H1 (cell line): Measurements from ENCODE around the gene RAD54L. TPM values are rescaled to one million over a fixed set of nuclear protein-coding genes. Genes with fewer than 3 reads are reported as not detected.

ENCODE experiments used
- CTCF ChIA-PET: fragments of 300-600 bp; sonication (Branson Sonifier 250); formaldehyde crosslinking; loops from one replicate; lab custom pipeline; 2021; ENCODE audit not compliant: partially characterized antibody; lab: Charles Lee
- POLR2A ChIA-PET: fragments of 300-600 bp; sonication (Branson Sonifier 250); formaldehyde crosslinking; loops from one replicate; lab custom pipeline; 2021; ENCODE audit warnings: inconsistent platforms; ENCODE audit not compliant: partially characterized antibody; lab: Charles Lee
- DNase-seq, 2 experiments: peaks; one replicate each; pipeline versions ENCODE4 v3.0.0 to v3.0.0-alpha.2; 2010 to 2022; ENCODE audit warnings: low spot score in 2 of 2, low read depth in 1 of 2, mixed read lengths in 1 of 2
- FAIRE-seq: peaks from 2 replicates; lab custom pipeline; 2011; peaks lifted over from hg19 to GRCh38; lab: Jason Lieb, UNC
- H2AFZ ChIP-seq: 2 replicates; pipeline ENCODE4 v1.8.1; 2012; ENCODE audit warnings: low read length, inconsistent platforms
- H2AK5ac ChIP-seq: 2 replicates; pipeline ENCODE4 v1.6.1; 2013; ENCODE audit warnings: low read depth, low read length
- H2BK120ac ChIP-seq: replicated peaks from 2 replicates; pipeline ENCODE3; 2013; ENCODE audit warnings: low read depth, low read length, inconsistent platforms
- H2BK12ac ChIP-seq: 2 replicates; pipeline ENCODE4 v1.6.1; 2013; ENCODE audit warnings: low read depth, low read length
- H2BK15ac ChIP-seq: 2 replicates; pipeline ENCODE4 v1.6.1; 2013; ENCODE audit warnings: low read length
- H2BK20ac ChIP-seq: 2 replicates; pipeline ENCODE4 v1.6.1; 2013; ENCODE audit warnings: low read length
- H2BK5ac ChIP-seq: 2 replicates; pipeline ENCODE4 v1.6.1; 2013; ENCODE audit warnings: low read depth, low read length
- H3K14ac ChIP-seq: 2 replicates; pipeline ENCODE4 v1.6.1; 2013; ENCODE audit warnings: inconsistent platforms; ENCODE audit not compliant: insufficient read length
- H3K18ac ChIP-seq: 2 replicates; pipeline ENCODE4 v1.6.1; 2013; ENCODE audit warnings: low read length; ENCODE audit errors: extremely low read depth
- H3K23ac ChIP-seq: 2 replicates; pipeline ENCODE4 v1.6.1; 2013; ENCODE audit warnings: inconsistent platforms; ENCODE audit not compliant: insufficient read length
- H3K23me2 ChIP-seq: 2 replicates; pipeline ENCODE4 v1.6.1; 2013; ENCODE audit warnings: low read depth, low read length
- H3K27ac ChIP-seq: 2 replicates; pipeline ENCODE4 v1.6.1; 2011; ENCODE audit warnings: low read depth, low read length, inconsistent platforms
- H3K27me3 ChIP-seq, 4 experiments: replicated peaks in 1 of 4; 1 replicate in 1 of 4; 2 replicates in 3 of 4; pipeline versions ENCODE4 v1.6.1 to v1.8.1; 2011 to 2013; ENCODE audit warnings: low read length in 3 of 4, mild to moderate bottlenecking in 3 of 4, inconsistent platforms in 2 of 4, mixed read lengths in 2 of 4, moderate library complexity in 1 of 4; ENCODE audit not compliant: control insufficient read depth in 3 of 4, insufficient read depth in 3 of 4; ENCODE audit errors: extremely low read depth in 1 of 4
- H3K36me3 ChIP-seq, 4 experiments: 2 replicates each; pipeline versions ENCODE4 v1.6.1 to v1.8.1; 2011 to 2013; ENCODE audit warnings: mild to moderate bottlenecking in 4 of 4, low read length in 3 of 4, moderate library complexity in 2 of 4, control low read depth in 1 of 4, inconsistent platforms in 1 of 4; ENCODE audit not compliant: insufficient read depth in 4 of 4, control insufficient read depth in 2 of 4
- H3K4ac ChIP-seq: replicated peaks from 2 replicates; pipeline ENCODE3; 2013; ENCODE audit warnings: low read length, low read depth, mixed read lengths, inconsistent platforms; ENCODE audit not compliant: insufficient read length
- H3K4me1 ChIP-seq, 4 experiments: replicated peaks in 1 of 4; 1 replicate in 1 of 4; 2 replicates in 3 of 4; pipeline versions ENCODE4 v1.6.1 to v1.8.1; 2011 to 2013; ENCODE audit warnings: low read length in 3 of 4, inconsistent platforms in 2 of 4, mixed read lengths in 1 of 4; ENCODE audit not compliant: insufficient read depth in 4 of 4, control insufficient read depth in 3 of 4
- H3K4me2 ChIP-seq, 2 experiments: 2 replicates each; pipeline versions ENCODE4 v1.6.1 to v1.8.1; 2011 to 2013; ENCODE audit warnings: low read depth in 2 of 2, low read length in 2 of 2, control low read depth in 1 of 2, inconsistent platforms in 1 of 2, mild to moderate bottlenecking in 1 of 2; ENCODE audit not compliant: insufficient read depth in 1 of 2
- H3K4me3 ChIP-seq, 4 experiments: fragments of 200-600, 300-600 bp in 1 of 4; sonication (generic), shearing (Covaris generic), sonication (Bioruptor Twin) in 1 of 4; 2 replicates each; pipeline versions ENCODE4 v1.5.1 to v1.8.1; 2011 to 2016; ENCODE audit warnings: low read length in 4 of 4, low read depth in 3 of 4, control low read depth in 2 of 4, inconsistent platforms in 2 of 4, mild to moderate bottlenecking in 2 of 4, mixed read lengths in 1 of 4, moderate library complexity in 1 of 4; ENCODE audit not compliant: insufficient read depth in 2 of 4; ENCODE audit errors: extremely low read depth in 1 of 4
- H3K56ac ChIP-seq: replicated peaks from 2 replicates; pipeline ENCODE3; 2013; ENCODE audit warnings: low read depth, mild to moderate bottlenecking, mixed read lengths, low read length, inconsistent platforms; ENCODE audit not compliant: insufficient read length
- H3K79me1 ChIP-seq: 2 replicates; pipeline ENCODE4 v1.6.1; 2013; ENCODE audit warnings: low read depth, low read length, control low read depth
- H3K79me2 ChIP-seq, 2 experiments: 2 replicates each; pipeline versions ENCODE4 v1.6.1 to v1.8.1; 2012 to 2013; ENCODE audit warnings: low read length in 2 of 2, mild to moderate bottlenecking in 2 of 2, inconsistent platforms in 1 of 2; ENCODE audit not compliant: insufficient read depth in 2 of 2, control insufficient read depth in 1 of 2
- H3K9ac ChIP-seq, 4 experiments: replicated peaks in 1 of 4; 1 replicate in 1 of 4; 2 replicates in 3 of 4; pipeline versions ENCODE4 v1.6.1 to v1.8.1; 2011 to 2013; ENCODE audit warnings: low read depth in 3 of 4, low read length in 3 of 4, control low read depth in 2 of 4, mild to moderate bottlenecking in 2 of 4, moderate library complexity in 2 of 4, inconsistent platforms in 1 of 4; ENCODE audit errors: extremely low read depth in 1 of 4
- H3K9me3 ChIP-seq, 2 experiments: 2 replicates each; pipeline versions ENCODE4 v1.6.1 to v1.8.1; 2012 to 2013; ENCODE audit warnings: mild to moderate bottlenecking in 2 of 2, moderate library complexity in 2 of 2, control low read depth in 1 of 2, inconsistent platforms in 1 of 2, low read depth in 1 of 2, low read length in 1 of 2, mixed read lengths in 1 of 2; ENCODE audit not compliant: insufficient read depth in 2 of 2
- H4K20me1 ChIP-seq, 2 experiments: replicated peaks in 1 of 2; 2 replicates each; pipeline versions ENCODE3 to v1.8.1; 2011 to 2013; ENCODE audit warnings: inconsistent platforms in 2 of 2, low read length in 2 of 2, mild to moderate bottlenecking in 1 of 2; ENCODE audit not compliant: insufficient read depth in 2 of 2, control insufficient read depth in 1 of 2
- H4K5ac ChIP-seq: 2 replicates; pipeline ENCODE4 v1.6.1; 2013; ENCODE audit warnings: low read length, low read depth, mixed read lengths, inconsistent platforms; ENCODE audit not compliant: insufficient read length
- H4K8ac ChIP-seq: 2 replicates; pipeline ENCODE4 v1.8.0; 2013; ENCODE audit warnings: mild to moderate bottlenecking, moderate library complexity, low read length, inconsistent platforms; ENCODE audit not compliant: insufficient read depth; ENCODE audit errors: extremely low read depth
- H4K91ac ChIP-seq: replicated peaks from 2 replicates; pipeline ENCODE3; 2013; ENCODE audit warnings: low read length, mixed read lengths, inconsistent platforms; ENCODE audit not compliant: insufficient read length
- GTF2F1 ChIP-seq: IDR thresholded peaks from 2 replicates; pipeline ENCODE4 v1.6.1; 2012; ENCODE audit warnings: low read depth, low read length, improper control_type of control experiment, borderline replicate concordance
- NANOG ChIP-seq: IDR thresholded peaks from 2 replicates; pipeline ENCODE4 v1.6.1; 2011; ENCODE audit warnings: low read length, low read depth, mild to moderate bottlenecking, inconsistent platforms; ENCODE audit not compliant: insufficient read depth, poor library complexity, severe bottlenecking
- RFX5 ChIP-seq: IDR thresholded peaks from 2 replicates; pipeline ENCODE4 v1.6.1; 2011; ENCODE audit warnings: low read depth, low read length, improper control_type of control experiment, borderline replicate concordance
- WGBS, 2 experiments: shearing (Covaris generic) in 1 of 2; methylation state at CpG; one replicate each; pipeline versions ENCODE4 v1.1.6 to v1.1.7; 2013 to 2015; ENCODE audit warnings: low lambda C conversion rate in 2 of 2, mixed read lengths in 2 of 2, inconsistent platforms in 1 of 2, low coverage in 1 of 2, missing lambda C conversion rate in 1 of 2; ENCODE audit not compliant: insufficient replicate concordance in 2 of 2, insufficient coverage in 1 of 2, insufficient read length in 1 of 2; ENCODE audit errors: extremely low coverage in 1 of 2, missing lambda C conversion rate in 1 of 2; 5-methylcytosine and 5-hydroxymethylcytosine counted together
- polyA plus RNA-seq, 7 experiments: library from polyadenylated mRNA; depleted of rRNA in 3 of 7; stranded (reverse) in 5 of 7; unstranded in 2 of 7; fragments of >200 nt in 5 of 7; fragments of 200-250 nt in 2 of 7; gene quantifications; 1 replicate in 5 of 7; 2 replicates in 1 of 7; 4 replicates in 1 of 7; pipeline versions ENCODE4 v1.2.1 to v1.2.3, GENCODE V29; 2011 to 2013; ENCODE audit warnings: missing spikeins in 2 of 7, mixed read lengths in 2 of 7
- total RNA-seq: library from RNA; stranded (reverse); fragmentation: NEBNext Ultra II Directional; extraction: Animal tissue kit (Norgen Biotek cat#: 25700); gene quantifications from 2 replicates; pipeline ENCODE4 v1.2.1, GENCODE V29; 2021

RAD54L gene
- total and polyA plus RNA-seq, 2 of the 8 experiments (the other 6 are each of a cell fraction or from before 2014, with no cell fraction given), result 43.5 to 50.3 TPM

GRCh38 chr1:46199233-46199749, 48.3 kb upstream of the RAD54L start:
- Histone ChIP-seq H2BK5ac (no peak overlapping the region), H3K23me2 (peaks cover 17% of the 10 kb centered on the region), H4K91ac (no peak overlapping the region), H2BK15ac (no peak overlapping the region), H3K36me3 (peaks cover 0 to 3% (median 0%) of the 10 kb centered on the region in 4 experiments; a peak in 2 of 8 replicates), H2AFZ (no peak overlapping the region), H3K79me2 (no peaks in the 10 kb centered on the region), H3K79me1 (no peaks in the 10 kb centered on the region), H3K4ac (no peak overlapping the region), H2AK5ac (no peak overlapping the region), H4K20me1 (no peaks in the 10 kb centered on the region), H3K9ac (no peak overlapping the region), H4K5ac (no peak overlapping the region), H3K4me1 (peaks cover 2 to 8% (median 6%) of the 10 kb centered on the region in 4 experiments), H3K56ac (no peak overlapping the region), H3K14ac (no peak overlapping the region), H3K27me3 (no peaks in the 10 kb centered on the region), H2BK20ac (no peak overlapping the region), H3K4me3 (peak overlapping the region in 1 of 4 experiments; percentile 80; a peak in 2 of 8 replicates), H3K18ac (no peak overlapping the region), H2BK12ac (no peak overlapping the region), H4K8ac (no peak overlapping the region), H2BK120ac (no peak overlapping the region), H3K9me3 (no peaks in the 10 kb centered on the region), H3K23ac (no peak overlapping the region), H3K27ac (no peak overlapping the region), H3K4me2 (peak overlapping the region; percentile 3 to 52; a peak in 2 of 4 replicates)
- no peak for FAIRE-seq
- 97% methylated on average over 3 of the region's 3 CpGs; no CpG with 5 or more reads in 1 of the 2 experiments for WGBS, 2 experiments
- DNase-seq, result no peak
- POLR2A ChIA-PET, result interaction anchor here (0.7 to 1.8 kb wide), 9 partner anchors 8 to 48 kb away, joined by 3 to 6 read pairs (median 3); partner anchors contain the start of gene RAD54L
- CTCF ChIA-PET, result interaction anchor here (1.0 to 2.8 kb wide), 4 partner anchors 8 to 162 kb away, joined by 3 to 13 read pairs (median 6); no protein-coding TSS in a partner anchor
- no peak for TF ChIP-seq GTF2F1
- no peak for TF ChIP-seq NANOG
- TF ChIP-seq RFX5, result no peak
